Measurements from ENCODE around the gene CRHR2.

CRHR2 gene

DNA sequence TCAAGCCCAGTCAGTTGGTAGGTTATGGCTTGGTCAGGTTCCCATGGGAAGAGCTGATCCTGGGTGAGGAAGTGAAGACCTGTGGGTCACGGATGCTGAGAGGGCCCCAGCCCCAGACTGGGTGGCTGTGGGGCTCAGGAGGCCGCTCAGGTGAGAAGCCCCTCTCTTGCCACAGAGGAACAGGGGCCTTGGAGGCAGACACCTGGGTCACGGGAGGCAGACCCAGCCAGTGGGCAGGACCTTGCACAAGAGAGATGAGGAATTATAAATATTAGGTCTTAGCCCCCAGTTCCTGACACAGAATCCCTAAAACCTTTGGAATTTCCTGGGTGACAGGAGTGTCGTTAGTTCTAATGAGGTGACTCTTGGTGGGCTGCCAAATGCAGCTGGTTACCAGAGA, 10.6 kb upstream of the CRHR2 start:
- TF ChIP-seq, protein P1, sequence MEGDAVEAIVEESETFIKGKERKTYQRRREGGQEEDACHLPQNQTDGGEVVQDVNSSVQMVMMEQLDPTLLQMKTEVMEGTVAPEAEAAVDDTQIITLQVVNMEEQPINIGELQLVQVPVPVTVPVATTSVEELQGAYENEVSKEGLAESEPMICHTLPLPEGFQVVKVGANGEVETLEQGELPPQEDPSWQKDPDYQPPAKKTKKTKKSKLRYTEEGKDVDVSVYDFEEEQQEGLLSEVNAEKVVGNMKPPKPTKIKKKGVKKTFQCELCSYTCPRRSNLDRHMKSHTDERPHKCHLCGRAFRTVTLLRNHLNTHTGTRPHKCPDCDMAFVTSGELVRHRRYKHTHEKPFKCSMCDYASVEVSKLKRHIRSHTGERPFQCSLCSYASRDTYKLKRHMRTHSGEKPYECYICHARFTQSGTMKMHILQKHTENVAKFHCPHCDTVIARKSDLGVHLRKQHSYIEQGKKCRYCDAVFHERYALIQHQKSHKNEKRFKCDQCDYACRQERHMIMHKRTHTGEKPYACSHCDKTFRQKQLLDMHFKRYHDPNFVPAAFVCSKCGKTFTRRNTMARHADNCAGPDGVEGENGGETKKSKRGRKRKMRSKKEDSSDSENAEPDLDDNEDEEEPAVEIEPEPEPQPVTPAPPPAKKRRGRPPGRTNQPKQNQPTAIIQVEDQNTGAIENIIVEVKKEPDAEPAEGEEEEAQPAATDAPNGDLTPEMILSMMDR (IDR thresholded peaks at IDR 0.05; ENCODE audit: low read depth, low read length) = no peak
- no peak for DNase-seq (ENCODE audit: extremely low read depth, low read depth)

DNA sequence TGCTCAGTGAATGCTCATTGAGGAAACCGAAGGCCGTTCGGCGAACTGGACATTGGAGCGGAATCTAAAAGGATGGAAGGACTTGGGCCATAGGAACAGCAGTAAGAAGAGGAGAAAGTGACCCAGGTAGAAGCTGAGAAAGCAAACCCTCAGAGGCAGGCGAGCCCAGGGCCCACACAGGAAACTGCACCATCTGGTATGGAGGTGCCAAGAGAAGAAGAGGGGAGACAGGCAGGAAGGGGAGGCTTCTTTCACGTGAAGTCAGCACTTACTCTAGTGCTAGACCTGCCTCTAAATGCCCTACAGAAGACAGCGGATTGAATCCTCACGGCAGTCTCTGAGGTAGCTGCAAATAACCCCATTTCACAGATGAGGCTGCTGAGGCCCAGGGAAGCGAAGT, 10.2 kb upstream of the CRHR2 start:
- no peak for DNase-seq (ENCODE audit: extremely low read depth, low read depth)
- TF ChIP-seq, protein P1 (IDR thresholded peaks at IDR 0.05; ENCODE audit: low read depth, low read length) = no peak

DNA sequence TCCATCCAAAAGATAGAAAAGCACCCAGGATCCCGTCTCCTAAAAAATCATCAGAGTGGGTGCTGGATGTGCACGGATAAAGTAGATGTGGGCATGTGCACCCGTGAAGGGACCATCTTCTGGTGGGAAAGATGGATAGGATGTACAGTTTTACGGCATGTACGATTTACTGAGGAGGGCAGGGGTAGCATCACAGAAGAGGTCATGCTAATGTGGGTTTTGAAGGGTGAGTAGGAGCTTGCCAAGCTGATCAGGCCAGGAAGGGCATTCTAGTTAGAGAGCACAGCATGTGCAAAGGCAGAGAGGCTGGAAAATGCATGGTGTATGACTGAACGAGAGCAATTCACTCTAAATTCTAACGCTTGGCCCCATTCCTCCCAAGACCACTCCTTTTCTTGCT, 7.8 kb upstream of the CRHR2 start:
- TF ChIP-seq, protein P1 (IDR thresholded peaks at IDR 0.05; ENCODE audit: low read depth, low read length) = no peak
- DNase-seq (ENCODE audit: extremely low read depth, low read depth) = no peak

DNA sequence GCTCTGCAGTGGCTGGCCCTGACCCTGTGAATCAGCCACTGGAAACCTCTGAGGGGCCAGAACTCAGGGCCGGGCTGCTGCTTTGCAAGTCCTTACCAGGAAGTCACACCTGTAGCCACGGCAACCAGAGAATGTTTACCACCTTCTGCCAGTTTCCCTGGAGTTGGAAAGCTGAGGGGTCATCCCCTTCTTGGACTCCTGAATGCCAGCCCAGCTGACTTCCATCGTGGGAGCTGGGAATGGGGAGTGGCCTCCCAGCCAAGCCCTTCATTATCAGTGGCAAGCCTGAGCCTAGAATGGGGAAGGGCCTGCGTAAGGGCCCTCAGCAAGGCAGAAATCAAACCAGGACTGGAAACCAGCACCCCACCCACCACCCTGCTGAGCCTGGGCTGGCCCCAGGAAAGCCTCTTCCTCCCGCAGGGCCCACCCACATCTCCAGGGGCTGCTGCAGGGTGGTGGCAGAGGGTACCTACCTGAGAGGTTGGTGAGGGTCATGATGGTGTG, 6.5 kb upstream of the CRHR2 start:
- no peak for DNase-seq (ENCODE audit: extremely low read depth, low read depth)
- TF ChIP-seq, protein P1 (IDR thresholded peaks at IDR 0.05; ENCODE audit: low read depth, low read length) = no peak

DNA sequence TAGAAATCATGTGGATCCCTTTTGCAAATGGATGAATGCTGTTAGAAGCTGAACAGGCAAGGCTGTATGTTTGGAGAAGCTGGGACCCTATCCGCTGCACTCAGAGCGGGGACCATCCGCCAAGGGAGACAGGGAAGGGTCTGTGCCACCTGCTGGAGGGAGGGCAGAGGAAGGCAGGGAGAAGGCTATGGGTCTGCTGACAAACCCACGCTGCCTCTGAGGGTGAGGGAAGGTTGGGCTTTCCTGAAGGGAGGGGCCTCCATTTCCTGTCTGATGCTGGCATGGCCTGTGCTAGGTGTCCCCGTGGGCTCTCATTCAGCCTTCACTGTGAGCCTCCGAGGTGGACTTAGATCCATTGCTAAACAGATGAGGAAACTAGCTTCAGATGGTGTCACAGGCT, 5.3 kb upstream of the CRHR2 start:
- TF ChIP-seq, protein P1 (IDR thresholded peaks at IDR 0.05; ENCODE audit: low read depth, low read length) = no peak
- no peak for DNase-seq (ENCODE audit: extremely low read depth, low read depth)

DNA sequence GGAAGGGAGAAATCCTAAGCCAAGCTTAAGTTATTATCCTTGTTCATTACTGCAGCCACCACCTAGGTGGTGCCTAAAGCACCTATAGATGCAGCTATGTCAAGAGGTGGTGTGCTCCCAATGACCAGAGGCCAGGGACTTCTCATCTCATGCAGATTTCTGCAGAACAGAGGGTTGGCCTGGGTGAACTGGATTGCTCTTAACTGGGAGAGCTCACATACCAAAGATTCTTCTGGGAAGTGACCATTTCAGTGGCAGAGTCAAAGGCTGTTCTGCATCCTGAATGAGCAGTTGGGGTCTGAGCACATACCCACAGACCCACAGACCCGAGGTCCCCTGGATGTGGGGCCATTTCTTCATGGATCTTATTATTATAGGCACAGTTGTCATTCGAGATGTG, 2.1 kb upstream of the CRHR2 start:
- DNase-seq (ENCODE audit: extremely low read depth, low read depth) = no peak
- TF ChIP-seq, protein P1 (IDR thresholded peaks at IDR 0.05; ENCODE audit: low read depth, low read length) = no peak

DNA sequence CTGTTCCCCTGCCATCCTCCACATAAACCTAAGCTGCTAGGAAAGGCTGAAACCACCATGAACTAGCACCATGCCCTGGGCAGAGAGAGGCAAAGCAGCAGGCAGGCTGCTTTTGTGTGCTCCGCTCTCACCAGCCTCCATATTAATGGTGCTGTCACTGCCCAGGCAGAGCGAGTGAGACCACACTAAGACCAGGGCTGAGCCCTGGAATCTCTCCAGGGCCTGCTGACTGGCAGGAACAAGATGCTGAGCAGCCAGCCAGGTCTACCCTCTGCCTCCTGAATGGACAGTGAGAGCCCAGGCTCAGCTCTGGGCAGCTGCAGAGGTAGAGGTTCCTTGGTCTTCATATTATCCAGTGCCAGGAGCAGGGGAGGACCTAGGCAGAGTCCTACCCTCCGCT, 1.6 kb upstream of the CRHR2 start:
- TF ChIP-seq, protein P1 (IDR thresholded peaks at IDR 0.05; ENCODE audit: low read depth, low read length) = no peak
- DNase-seq (ENCODE audit: extremely low read depth, low read depth) = no peak
